Measurements from ENCODE around the gene AUNIP.

GRCh38 chr1:25856856-25857255 lies 2.4 kb downstream of the AUNIP start:
- TF ChIP-seq CTCF (IDR thresholded peaks at IDR 0.05) (no peak), POLR2AphosphoS5 (IDR thresholded peaks at IDR 0.05) (no peak)
